GM12875 (cell line): ENCODE data around the gene RTN4R.

ENCODE experiments used
- H3K4me3 ChIP-seq: one replicate; pipeline ENCODE4 v1.5.1; 2011; ENCODE audit warnings: low read depth, low read length, control low read depth
- TF ChIP-seq, protein P1 (sequence below): IDR thresholded peaks from 2 replicates; pipeline ENCODE4 v1.5.1; 2011; ENCODE audit warnings: low read depth, mild to moderate bottlenecking, control low read depth, inconsistent platforms, low read length, moderate library complexity, borderline replicate concordance; ENCODE audit not compliant: insufficient read depth

RTN4R gene

DNA sequence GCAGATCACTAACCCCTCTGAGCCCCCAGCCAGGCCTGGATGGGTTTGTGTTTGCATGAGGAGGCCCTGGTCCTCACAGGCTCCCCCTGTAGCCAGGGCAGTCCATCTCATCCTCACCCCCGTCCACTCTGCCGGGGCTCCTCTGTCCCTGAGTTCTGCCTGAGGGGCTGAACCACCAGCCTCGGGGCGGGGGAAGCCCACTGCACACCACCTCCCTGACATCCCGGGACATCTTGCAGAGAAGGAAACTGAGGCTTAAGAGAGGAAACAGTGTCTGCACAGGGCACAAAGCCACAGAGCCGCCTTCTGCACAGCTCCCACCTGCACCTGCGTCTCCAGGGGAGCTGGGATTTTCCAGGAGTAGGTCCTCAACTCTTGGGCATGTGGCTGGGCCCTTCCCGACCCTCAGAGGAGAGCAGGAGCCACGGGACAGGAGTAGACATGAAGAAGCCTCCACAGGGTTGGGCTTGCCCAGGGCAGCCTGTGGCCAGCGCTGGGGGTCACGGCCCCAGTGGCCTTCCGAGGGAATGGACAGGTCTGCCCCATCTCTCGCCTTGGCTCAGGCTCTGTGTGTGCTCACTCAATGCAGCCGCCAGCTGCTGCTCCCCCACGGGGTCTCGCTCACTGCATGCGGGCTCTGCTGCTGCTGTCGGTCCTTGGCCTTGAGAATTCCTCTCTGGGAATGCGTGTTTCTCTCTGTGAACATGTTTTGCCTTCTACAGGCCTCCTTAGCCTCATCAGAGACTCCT, 71.8 kb downstream of the RTN4R start:
- TF ChIP-seq, protein P1, sequence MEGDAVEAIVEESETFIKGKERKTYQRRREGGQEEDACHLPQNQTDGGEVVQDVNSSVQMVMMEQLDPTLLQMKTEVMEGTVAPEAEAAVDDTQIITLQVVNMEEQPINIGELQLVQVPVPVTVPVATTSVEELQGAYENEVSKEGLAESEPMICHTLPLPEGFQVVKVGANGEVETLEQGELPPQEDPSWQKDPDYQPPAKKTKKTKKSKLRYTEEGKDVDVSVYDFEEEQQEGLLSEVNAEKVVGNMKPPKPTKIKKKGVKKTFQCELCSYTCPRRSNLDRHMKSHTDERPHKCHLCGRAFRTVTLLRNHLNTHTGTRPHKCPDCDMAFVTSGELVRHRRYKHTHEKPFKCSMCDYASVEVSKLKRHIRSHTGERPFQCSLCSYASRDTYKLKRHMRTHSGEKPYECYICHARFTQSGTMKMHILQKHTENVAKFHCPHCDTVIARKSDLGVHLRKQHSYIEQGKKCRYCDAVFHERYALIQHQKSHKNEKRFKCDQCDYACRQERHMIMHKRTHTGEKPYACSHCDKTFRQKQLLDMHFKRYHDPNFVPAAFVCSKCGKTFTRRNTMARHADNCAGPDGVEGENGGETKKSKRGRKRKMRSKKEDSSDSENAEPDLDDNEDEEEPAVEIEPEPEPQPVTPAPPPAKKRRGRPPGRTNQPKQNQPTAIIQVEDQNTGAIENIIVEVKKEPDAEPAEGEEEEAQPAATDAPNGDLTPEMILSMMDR = no peak
- no peak overlapping the region for H3K4me3 ChIP-seq

DNA sequence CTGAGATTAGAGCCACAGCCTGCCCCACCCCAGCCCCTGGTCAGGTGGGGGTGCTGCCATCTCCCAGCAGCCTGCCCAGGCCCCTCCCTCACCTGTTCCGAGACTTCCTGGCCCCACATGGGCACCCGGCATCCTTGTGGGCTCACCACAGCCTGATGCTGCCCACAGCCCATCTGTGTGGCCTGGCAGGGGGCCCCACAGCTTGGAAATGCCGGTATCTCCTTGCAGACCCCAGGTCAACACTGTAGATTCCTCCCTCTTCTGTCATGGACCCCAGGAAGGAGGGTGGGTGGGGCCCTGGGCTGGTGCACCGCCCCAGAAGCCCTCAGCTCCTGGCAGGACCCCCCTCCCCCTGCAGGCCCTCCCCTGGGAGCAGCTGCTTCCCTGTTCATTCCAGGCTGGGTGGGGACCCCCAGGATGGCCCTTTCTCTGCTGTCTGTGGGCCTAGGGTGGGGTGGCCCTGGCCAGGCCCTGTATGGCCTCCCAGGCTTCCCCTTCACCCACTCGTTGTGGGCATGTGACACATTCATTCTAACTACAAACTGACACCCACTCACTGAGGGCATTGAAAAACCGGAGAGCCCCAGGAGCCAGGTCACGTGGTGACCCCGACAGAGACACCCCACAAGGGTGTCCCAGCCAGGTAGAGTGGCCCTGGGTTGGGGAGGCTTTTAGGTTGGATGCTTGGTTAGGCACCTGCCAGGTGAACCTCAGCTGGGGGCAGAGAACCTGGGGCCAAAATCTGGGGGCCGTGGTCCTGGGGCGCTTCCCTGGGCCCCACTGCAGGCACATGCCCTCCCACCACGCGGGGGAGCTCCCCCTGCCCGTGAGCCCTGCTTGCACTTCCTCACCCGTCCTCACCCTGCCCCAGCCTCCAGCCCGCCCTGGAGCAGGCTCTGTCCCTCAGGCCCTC, 73.2 kb downstream of the RTN4R start:
- no peak overlapping the region for H3K4me3 ChIP-seq
- TF ChIP-seq, protein P1 = no peak

DNA sequence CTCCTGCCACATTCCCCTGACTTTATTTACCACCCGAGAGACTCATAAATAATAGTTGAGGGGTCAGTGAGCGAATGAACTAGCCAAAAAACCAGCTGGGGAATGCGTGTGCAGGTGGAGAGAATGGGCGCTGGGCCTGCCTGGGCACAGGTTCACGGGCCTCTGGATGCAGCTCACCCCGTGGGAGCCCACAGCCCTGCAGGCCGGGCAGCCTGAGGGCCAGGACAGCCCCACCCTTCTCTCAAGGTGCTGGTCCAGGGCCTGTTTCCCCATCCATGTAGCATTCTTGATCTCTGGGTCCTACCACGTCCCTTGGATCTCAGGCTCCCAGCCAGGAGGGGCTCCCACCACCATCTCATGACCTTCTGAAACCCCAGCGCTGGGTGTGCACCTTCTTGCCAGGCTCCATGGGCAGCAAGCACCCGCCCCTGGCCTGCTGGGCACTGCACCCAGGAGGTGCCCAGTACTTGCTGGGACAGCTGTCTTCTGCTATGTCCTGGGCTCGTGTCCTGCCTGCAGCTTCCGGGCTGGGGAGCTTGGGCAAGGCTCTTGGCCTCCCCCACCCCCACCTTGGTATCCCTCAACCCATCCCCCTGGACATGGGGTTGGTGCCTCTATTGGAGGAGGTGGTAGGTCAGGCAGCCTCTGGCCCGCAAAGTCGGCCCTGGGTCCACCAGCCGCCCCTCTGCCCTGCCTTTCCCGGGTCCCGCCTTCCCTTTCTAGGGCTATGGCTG, 74.2 kb downstream of the RTN4R start:
- TF ChIP-seq, protein P1 = no peak
- H3K4me3 ChIP-seq = no peak overlapping the region

DNA sequence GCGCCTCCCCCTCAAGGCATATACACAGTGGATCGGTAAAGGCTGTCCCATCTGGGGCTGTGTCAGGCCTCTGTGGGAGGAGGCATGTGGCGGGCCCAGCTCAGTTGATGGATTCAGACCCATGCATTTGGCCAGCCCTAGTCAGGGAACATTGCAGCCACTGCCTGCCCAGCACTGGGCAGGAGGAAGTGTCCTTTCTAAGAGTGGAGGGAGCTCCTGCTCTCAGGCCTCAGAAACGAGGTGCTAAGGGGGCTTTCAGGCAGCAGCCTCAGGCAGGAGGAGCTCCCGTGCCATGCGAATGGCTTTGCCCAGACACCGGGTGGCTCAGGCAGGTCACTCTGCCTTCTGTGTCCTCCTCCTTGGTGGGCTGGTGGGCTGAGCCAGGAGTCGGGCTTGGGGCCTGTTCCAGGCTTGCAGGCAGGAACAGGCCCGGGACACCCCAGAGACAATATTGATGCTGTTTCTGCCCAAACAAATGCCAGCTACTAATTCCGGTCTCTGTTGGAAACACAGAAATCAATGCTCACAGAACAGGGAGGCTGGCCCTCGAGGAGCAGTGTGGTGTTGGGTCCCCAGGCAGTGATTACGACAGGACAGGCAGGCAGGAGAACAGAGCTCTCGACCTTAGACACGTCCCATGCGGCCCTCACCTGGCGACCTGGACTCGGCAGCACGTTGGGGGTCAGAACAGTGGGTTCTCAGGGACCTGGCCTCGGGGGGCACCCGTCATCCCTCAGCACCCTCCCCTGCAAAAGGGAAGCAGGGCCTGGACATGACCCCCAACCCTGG, 75.0 kb downstream of the RTN4R start:
- no peak overlapping the region for H3K4me3 ChIP-seq
- TF ChIP-seq, protein P1 = no peak

DNA sequence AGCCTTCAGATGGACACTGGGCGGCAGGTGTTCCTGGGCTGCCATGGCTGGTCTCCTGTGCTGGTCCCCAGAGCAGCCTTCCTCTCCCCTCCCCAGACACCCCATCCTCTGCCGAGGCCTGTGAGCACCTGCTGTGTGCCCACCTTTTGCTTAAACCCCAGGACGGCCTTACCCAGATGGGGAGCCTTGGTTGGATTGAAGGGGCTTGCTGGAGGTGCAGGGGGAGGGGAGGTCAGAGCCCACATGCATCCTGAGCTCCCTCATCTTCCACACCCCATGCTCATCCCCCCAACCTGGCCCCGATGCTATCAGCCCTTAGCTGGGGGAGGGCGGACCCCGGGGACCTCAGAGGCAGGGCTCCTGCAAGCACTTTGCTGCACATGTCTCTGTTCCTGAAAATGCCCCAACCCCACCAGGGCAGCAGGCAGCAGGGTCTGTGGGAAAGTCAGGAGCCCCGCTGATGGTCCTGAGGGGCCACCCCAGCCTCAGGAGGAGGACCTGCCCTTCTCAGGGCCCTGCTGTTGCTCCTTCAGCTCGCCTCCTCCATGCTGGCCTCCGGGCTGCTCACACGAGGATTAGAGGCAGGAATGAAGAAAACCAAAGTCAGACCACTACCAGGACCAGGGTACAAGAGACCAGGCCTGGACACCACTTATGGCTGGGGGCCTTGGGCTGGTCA, 75.7 kb downstream of the RTN4R start:
- no peak overlapping the region for H3K4me3 ChIP-seq
- TF ChIP-seq, protein P1 = no peak

DNA sequence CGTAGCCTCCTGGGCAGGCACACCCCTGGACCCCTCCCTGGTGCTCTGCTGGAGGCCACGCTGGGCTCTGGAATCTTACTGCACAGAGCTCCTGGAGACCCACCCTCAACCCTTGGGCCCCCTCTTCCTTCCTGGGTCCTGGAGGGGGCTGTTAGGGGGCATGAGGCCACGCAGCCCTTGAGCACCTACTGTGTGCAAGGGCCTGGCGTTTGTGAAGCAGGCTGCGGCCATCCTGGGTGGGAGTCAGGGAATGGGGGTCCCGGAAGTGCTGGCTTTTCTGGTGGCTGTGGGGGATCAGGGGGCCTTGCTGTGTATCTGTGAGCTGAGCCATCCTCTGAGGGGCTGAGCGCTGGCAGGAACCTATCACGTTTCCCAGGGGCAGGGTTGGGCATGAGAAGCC, 76.3 kb downstream of the RTN4R start:
- TF ChIP-seq, protein P1 = no peak
- H3K4me3 ChIP-seq = no peak overlapping the region
